HG03469 (cell line): ENCODE data around the gene KHDC1.
A peak's percentile ranks its signal among the peaks of the same experiment; 100 is the strongest.
"Not testable (repeated sequence)": the region's sequence is repeated elsewhere in the genome, so short reads cannot be mapped to it uniquely, and the experiment has no call there.

Experiments
- ATAC-seq: cut with Tn5 transposase; IDR thresholded peaks from one replicate; pipeline ENCODE4 v1.9.1; 2021; ENCODE audit warnings: mild to moderate bottlenecking, moderate library complexity, moderate number of reproducible peaks; ENCODE audit not compliant: unreplicated experiment

KHDC1 gene

GRCh38 chr6:73262671-73263569 is at the start of gene KHDC1:
TSS of gene KHDC1 (minus strand) at chr6:73263196. CDS start at chr6:73242517, 20,679 bp downstream.
- ATAC-seq = peak; percentile 86

- not testable (repeated sequence) for ATAC-seq
Observed at GRCh38 chr6:73310503-73310845, 47.5 kb upstream of the KHDC1 start.

GRCh38 chr6:73309785-73310502 is 46.9 kb upstream of the KHDC1 start:
- peak; percentile 96 for ATAC-seq

GRCh38 chr6:73309535-73309784 is 46.5 kb upstream of the KHDC1 start:
- no peak for ATAC-seq

- ATAC-seq = no peak
Observed at GRCh38 chr6:73308712-73309534, 45.9 kb upstream of the KHDC1 start.

GRCh38 chr6:73303773-73304172 is 40.8 kb upstream of the KHDC1 start:
- ATAC-seq = not testable (repeated sequence)

- ATAC-seq = no peak
Observed at GRCh38 chr6:73302339-73302738, 39.3 kb upstream of the KHDC1 start.

GRCh38 chr6:73299151-73299971 is 36.4 kb upstream of the KHDC1 start:
- no peak for ATAC-seq

GRCh38 chr6:73293331-73293730 is 30.3 kb upstream of the KHDC1 start:
- no peak for ATAC-seq

GRCh38 chr6:73290435-73290834 is 27.4 kb upstream of the KHDC1 start:
- ATAC-seq = no peak

GRCh38 chr6:73286752-73287151 is 23.8 kb upstream of the KHDC1 start:
- ATAC-seq = no peak

GRCh38 chr6:73285674-73286283 is 22.8 kb upstream of the KHDC1 start:
- ATAC-seq = no peak

GRCh38 chr6:73282871-73283270 is 19.9 kb upstream of the KHDC1 start:
- no peak for ATAC-seq

- not testable (repeated sequence) for ATAC-seq
Observed at GRCh38 chr6:73281684-73282083, 18.7 kb upstream of the KHDC1 start.

- not testable (repeated sequence) for ATAC-seq
Observed at GRCh38 chr6:73269296-73269695, 6.3 kb upstream of the KHDC1 start.

- ATAC-seq = not testable (repeated sequence)
Observed at GRCh38 chr6:73268896-73269295, 5.9 kb upstream of the KHDC1 start.

GRCh38 chr6:73264446-73264845 is 1.4 kb upstream of the KHDC1 start:
- no peak for ATAC-seq

- no peak for ATAC-seq
Observed at GRCh38 chr6:73263570-73263909, 544 bp upstream of the KHDC1 start.

GRCh38 chr6:73258721-73259120 is 4.3 kb downstream of the KHDC1 start:
- ATAC-seq = no peak

GRCh38 chr6:73254323-73254722 is 8.7 kb downstream of the KHDC1 start:
- ATAC-seq = not testable (repeated sequence)
